ENCODE data around the gene TUBB4B. TPM values are rescaled to one million over a fixed set of nuclear protein-coding genes. Genes with fewer than 3 reads are reported as not detected.

Gene TUBB4B
- total RNA-seq, 2 donors from 2014 or later, result 328 to 415 TPM

- Mint-ChIP-seq H3K4me3 (no peak overlapping the region), H3K27me3 (ENCODE audit: insufficient read depth) (no peaks in the 10 kb centered on the region), H3K4me1 (peaks cover 13% of the 10 kb centered on the region), H3K9me3 (no peaks in the 10 kb centered on the region), H3K36me3 (ENCODE audit: low read depth) (no peaks in the 10 kb centered on the region), H3K27ac (no peak overlapping the region)
- WGBS, 2 experiments (ENCODE audit: insufficient coverage in 1 of 2, insufficient read length in 1 of 2), result 91 to 95% methylated on average over 14 to 39 of the region's 40 CpGs
- H3K4me1 ChIP-seq (ENCODE audit: control insufficient read depth, insufficient read depth, low read length), result peaks cover 15% of the 10 kb centered on the region
- no peaks in the 10 kb centered on the region for H3K36me3 ChIP-seq (ENCODE audit: control insufficient read depth, insufficient read depth, low read length)
- no peak overlapping the region for H3K27ac ChIP-seq (ENCODE audit: low read depth, low read length)
- DNase-seq, result no peak
- H3K4me3 ChIP-seq (ENCODE audit: low read length), result no peak overlapping the region
- TF ChIP-seq CTCF (conservative IDR thresholded peaks at IDR 0.05), result no peak
- no peaks in the 10 kb centered on the region for H3K27me3 ChIP-seq (ENCODE audit: control insufficient read depth, insufficient read depth, low read length, poor library complexity, severe bottlenecking)
- no peak overlapping the region for H3K9ac ChIP-seq (ENCODE audit: extremely low read depth, low read length, poor library complexity, severe bottlenecking)
- H3K9me3 ChIP-seq (ENCODE audit: control insufficient read depth, low read length), result no peaks in the 10 kb centered on the region
Observed at GRCh38 chr9:137233143-137233980, 7.7 kb upstream of the TUBB4B start.

- H3K9ac ChIP-seq (ENCODE audit: extremely low read depth, low read length, poor library complexity, severe bottlenecking), result no peak overlapping the region
- H3K4me3 ChIP-seq (ENCODE audit: low read length), result no peak overlapping the region
- WGBS, 2 experiments (ENCODE audit: insufficient coverage in 1 of 2, insufficient read length in 1 of 2), result 89 to 91% methylated on average over 24 to 40 of the region's 40 CpGs
- H3K9me3 Mint-ChIP-seq, result no peaks in the 10 kb centered on the region
- no peaks in the 10 kb centered on the region for H3K9me3 ChIP-seq (ENCODE audit: control insufficient read depth, low read length)
- DNase-seq, result no peak
- no peaks in the 10 kb centered on the region for H3K27me3 ChIP-seq (ENCODE audit: control insufficient read depth, insufficient read depth, low read length, poor library complexity, severe bottlenecking)
- TF ChIP-seq CTCF (conservative IDR thresholded peaks at IDR 0.05), result no peak
- no peak overlapping the region for H3K27ac ChIP-seq (ENCODE audit: low read depth, low read length)
- peaks cover 16% of the 10 kb centered on the region for H3K4me1 Mint-ChIP-seq
- H3K36me3 Mint-ChIP-seq (ENCODE audit: low read depth), result no peaks in the 10 kb centered on the region
- H3K27ac Mint-ChIP-seq, result no peak overlapping the region
- H3K4me1 ChIP-seq (ENCODE audit: control insufficient read depth, insufficient read depth, low read length), result peaks cover 20% of the 10 kb centered on the region
- H3K36me3 ChIP-seq (ENCODE audit: control insufficient read depth, insufficient read depth, low read length), result peaks cover 5% of the 10 kb centered on the region
- H3K27me3 Mint-ChIP-seq (ENCODE audit: insufficient read depth), result no peaks in the 10 kb centered on the region
- H3K4me3 Mint-ChIP-seq, result no peak overlapping the region
Observed at GRCh38 chr9:137234055-137234697, 6.9 kb upstream of the TUBB4B start.

GRCh38 chr9:137234758-137235423, 6.2 kb upstream of the TUBB4B start:
- no peak overlapping the region for H3K27ac Mint-ChIP-seq
- WGBS, 2 experiments (ENCODE audit: insufficient coverage in 1 of 2, insufficient read length in 1 of 2), result 85 to 92% methylated on average over 13 to 17 of the region's 18 CpGs
- H3K4me3 Mint-ChIP-seq, result no peak overlapping the region

More at GRCh38 chr9:137234758-137235423, 6.2 kb upstream of the TUBB4B start:
- DNase-seq, result no peak
- H3K4me1 Mint-ChIP-seq, result peaks cover 16% of the 10 kb centered on the region
- H3K27ac ChIP-seq (ENCODE audit: low read depth, low read length), result no peak overlapping the region
- H3K9ac ChIP-seq (ENCODE audit: extremely low read depth, low read length, poor library complexity, severe bottlenecking), result no peak overlapping the region
- no peaks in the 10 kb centered on the region for H3K36me3 Mint-ChIP-seq (ENCODE audit: low read depth)
- TF ChIP-seq CTCF (conservative IDR thresholded peaks at IDR 0.05), result no peak
- H3K27me3 Mint-ChIP-seq (ENCODE audit: insufficient read depth), result no peaks in the 10 kb centered on the region
- H3K4me3 ChIP-seq (ENCODE audit: low read length), result no peak overlapping the region
- peaks cover 20% of the 10 kb centered on the region for H3K4me1 ChIP-seq (ENCODE audit: control insufficient read depth, insufficient read depth, low read length)
- no peaks in the 10 kb centered on the region for H3K27me3 ChIP-seq (ENCODE audit: control insufficient read depth, insufficient read depth, low read length, poor library complexity, severe bottlenecking)
- H3K9me3 Mint-ChIP-seq, result no peaks in the 10 kb centered on the region
- no peaks in the 10 kb centered on the region for H3K9me3 ChIP-seq (ENCODE audit: control insufficient read depth, low read length)
- H3K36me3 ChIP-seq (ENCODE audit: control insufficient read depth, insufficient read depth, low read length), result peaks cover 5% of the 10 kb centered on the region

Measured in endodermal cell (in vitro differentiated cells).